AG08396 (cell line): Measurements from ENCODE around the gene CDHR5.

Experiments used
- DNase-seq: peaks from one replicate; pipeline ENCODE4 v3.0.0; 2012; ENCODE audit warnings: low spot score, mixed read lengths

CDHR5 gene

GRCh38 chr11:621838-622237, 2.9 kb downstream of the CDHR5 start:
- no peak for DNase-seq

DNA sequence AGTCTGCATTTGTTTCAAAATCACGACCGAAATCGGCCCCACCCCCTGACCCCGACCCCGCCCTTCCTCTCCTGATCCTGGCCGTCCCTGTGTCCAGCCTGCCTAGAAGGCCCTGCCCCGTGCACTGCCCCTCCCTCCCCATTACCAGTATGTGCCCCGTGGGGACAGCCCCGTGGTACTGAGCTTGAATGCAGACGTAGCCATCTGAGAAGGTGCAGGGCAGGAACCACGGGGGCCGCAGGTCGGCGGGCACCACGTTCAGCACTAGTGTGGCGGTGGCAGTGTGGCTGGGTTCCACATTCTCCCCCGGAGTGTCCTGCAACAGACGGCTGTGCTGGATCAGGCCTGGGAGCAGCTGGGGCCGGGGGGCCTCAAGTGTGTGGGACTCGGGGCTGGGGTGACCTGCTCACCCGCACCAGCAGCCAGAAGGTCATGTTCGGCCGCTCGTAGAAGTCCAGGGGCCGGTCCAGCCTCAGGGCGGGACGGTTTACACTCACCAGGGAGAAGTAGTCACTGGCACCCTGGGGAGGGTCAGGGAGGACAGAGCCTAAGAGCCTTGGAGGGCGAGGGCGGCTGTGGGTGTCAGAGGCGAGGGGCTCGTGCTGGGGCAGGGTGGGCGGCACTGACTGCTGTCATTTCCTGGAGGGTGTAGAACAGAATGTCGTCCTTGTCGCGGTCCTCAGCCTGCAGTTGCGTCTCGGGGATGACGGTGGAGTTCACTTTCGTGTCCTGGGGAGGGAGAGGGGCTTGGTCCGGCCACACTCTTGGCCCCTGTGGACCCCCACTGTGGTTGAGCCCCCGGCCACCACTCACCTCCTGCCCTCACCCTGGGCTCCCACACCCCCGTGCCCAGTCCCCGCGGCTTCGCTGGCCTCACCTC, 3.6 kb downstream of the CDHR5 start:
- no peak for DNase-seq

DNA sequence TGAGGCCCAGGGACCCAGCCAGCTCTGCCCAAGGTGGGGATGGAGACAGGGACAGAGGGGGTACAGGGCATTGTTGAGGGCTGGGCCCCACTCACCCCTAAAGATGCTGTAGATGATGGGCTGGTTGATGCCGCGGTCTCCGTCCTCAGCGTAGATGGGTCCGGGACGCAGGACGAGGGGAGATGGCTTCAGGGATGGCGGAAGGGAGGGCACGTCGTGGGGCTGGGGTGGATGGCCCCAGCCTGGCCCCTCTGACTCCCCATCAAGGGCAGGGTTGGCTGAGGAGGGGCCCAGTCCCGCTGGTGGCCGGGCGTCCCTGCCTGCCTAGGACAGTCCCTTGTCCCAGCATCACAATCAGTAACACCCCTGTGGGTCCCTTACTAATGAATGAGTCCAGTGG, 4.6 kb downstream of the CDHR5 start:
- DNase-seq = no peak

DNA sequence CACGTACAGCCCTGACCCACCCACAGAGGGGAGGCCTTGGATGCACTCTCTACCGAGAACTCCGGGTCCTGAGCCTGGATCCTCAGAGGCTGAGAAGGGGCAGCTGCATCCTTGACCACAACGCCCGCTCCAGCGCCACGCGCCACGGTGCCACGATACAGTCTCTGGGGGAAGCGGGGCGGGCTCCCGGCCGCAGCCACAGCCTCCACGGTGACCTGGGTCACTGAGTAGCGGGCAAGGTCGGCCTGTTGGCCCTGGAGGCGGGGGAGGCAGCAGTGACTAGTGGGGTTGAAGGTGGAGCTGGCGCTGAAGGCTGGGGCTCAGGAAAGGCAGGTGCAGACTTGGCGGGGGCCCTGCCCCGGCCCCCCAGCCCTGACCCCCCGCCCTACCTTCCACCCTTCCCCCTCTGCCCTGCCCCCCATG, 5.1 kb downstream of the CDHR5 start:
- no peak for DNase-seq

- DNase-seq = no peak
These were observed 5.7 kb downstream of the CDHR5 start for GRCh38 chr11:618856-619627.

GRCh38 chr11:617912-618682, 6.7 kb downstream of the CDHR5 start:
- no peak for DNase-seq

DNA sequence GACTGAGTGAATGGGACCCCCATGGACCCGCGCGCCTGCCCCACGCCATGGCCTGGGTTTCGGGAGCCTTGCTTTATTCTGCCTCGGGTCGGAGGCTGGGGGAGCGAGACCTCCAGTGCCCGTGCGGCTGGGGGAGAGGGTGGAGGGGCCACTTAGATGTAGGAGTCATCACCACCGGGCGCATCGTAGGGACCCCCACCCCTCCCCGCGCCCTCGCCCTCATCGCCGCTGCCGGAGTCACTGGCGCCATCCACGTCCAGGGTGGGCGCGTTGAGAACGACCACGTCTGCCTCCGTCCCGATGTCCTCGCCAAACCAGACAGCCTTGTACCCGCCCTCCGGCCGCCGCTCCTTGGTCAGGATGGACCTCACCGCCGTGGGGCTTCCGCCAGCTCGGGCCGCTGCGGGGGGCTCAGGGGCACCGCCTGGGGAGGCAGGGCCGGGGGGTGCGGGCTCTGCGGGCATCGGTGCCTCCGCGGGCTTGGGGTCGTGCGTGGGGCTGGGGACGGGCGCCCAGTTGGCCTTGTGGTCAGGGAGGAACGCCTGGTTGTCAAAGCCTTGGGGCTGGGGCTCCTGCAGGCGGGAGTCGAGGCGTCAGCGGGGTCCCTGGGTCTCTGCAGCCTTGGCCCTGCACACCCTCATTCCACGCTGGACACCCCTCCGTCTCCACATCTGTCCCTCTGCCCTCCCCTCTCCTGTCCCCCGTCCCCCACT, 7.4 kb downstream of the CDHR5 start:
- no peak for DNase-seq

GRCh38 chr11:616320-617198, 8.2 kb downstream of the CDHR5 start:
- no peak for DNase-seq

DNA sequence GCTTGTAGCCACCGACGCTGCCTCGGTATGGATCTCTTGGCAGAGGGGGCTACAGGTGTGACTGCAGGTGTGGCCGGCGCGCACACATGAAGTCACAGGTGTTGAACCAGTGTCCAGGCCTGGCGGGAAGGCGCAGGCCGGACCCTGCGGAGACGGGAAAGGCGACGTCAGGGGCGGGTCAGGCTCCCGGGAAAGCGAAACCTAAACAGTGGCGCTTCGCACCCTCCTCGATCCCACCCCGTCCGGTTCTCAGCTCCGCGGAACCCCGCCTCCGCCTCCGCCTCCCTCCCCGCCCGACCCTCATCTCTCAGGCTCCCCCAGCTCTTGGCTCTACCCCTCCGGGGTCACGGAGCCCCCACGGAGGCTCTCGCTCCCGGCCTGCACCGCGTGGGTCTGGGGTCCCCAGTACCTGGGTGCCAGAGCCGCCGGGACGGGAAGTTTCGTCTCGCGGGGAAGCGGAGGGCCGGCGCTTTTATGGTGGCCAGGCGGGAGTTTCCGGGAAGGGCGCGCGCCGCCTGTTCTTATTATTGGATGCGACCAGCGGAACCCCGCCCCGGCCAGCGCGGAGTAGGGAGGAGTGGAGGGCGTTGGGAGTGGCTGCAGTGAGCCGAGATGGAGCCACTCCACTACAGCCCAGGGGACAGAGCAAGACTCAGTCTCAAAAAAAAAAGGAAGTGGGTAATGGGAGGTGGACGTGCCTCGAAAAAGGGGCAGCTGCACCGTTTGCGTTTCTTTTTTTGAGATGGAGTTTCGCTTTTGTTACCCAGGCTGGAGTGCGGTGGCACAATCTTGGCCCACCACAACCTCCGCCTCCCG, 9.0 kb downstream of the CDHR5 start, which contains the start of gene IRF7:
Gene IRF7 (minus strand): TSS at position 447 of the 816 bp plus-strand sequence. CDS start 586 bp downstream, outside the sequence.
- peak; percentile 96 for DNase-seq

- DNase-seq = no peak
These were observed 9.9 kb downstream of the CDHR5 start for GRCh38 chr11:614623-615503.

DNA sequence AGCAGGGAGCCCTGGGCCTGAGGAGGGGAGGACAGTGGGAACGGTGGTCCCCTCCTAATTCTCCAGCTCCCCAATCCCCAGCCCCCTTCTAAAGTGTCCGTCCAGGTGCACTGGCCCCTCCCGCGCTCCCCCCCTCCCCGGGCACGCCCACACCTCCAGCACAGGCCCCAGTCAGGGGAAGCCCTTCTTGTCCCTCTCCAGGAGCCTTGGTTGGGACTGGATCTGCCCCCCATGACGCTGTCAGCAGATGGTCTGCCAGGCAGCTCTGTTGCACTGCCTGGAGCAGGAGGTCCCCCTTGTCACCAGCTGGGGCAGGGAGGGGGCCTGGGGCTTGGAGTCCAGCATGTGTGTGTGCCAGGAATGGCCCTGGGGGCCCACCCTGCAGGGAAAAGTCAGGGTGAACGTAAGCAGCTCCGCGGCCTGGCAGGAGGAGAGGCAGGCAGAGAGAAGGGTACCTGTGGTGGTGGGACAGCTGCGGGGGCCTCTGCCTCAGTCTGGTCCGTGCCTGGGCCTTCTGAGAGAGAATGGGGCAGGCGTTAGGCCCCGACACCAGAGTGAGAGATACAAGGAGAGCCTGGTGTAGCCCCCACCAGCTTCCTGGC, 10.6 kb downstream of the CDHR5 start:
- no peak for DNase-seq

GRCh38 chr11:613369-613968, 11.3 kb downstream of the CDHR5 start:
- DNase-seq = no peak

- no peak for DNase-seq
These were observed 11.8 kb downstream of the CDHR5 start for GRCh38 chr11:612961-613300.

GRCh38 chr11:612201-612960, 12.4 kb downstream of the CDHR5 start:
- no peak for DNase-seq

DNA sequence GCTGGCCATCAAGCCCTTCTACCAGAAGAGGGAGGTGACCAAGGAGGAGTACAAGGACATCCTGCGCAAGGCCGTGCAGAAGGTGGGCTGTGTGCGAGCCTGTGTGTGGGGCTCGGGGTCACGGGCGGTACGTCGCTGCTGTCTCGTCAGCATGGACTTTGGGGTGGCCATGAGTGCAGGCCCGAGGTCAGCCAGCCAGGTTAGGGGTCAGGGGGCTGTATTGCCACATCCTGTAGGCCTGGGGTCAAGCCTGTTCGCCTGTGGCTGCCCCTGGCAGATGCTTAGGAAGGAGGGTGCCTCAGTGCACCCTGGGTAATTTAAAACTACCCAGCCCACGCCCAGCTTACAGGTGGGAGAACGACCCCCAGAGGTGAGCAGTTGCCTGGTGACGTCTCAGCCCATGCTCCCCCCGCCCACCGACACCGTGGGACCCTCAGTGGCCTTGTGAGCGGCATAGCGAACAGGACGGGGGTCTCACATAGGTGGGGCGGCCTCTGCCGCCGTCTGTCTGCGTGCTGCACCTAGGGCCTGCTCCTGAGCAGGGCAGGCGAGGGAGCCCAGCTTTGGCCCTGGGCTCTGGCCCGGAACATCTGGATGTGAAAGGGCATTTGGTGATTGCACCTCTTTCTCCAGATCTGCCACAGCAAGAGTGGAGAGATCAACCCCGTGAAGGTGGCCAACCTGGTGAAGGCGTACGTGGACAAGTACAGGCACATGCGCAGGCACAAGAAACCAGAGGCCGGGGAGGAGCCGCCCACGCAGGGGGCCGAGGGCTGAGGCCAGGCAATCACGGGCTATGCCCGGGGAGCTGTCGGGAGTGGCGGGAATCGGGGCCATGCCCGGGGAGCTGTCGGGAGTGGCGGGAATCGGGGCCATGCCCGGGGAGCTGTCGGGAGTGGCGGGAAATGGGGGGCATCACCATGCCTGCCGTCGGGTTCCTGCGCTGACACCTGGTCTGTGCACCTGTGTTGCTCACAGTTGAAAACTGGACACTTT, 13.5 kb downstream of the CDHR5 start:
- DNase-seq = no peak
